Bronchial epithelial cell (primary cell): Measurements from ENCODE around the gene GPER1. TPM values are rescaled to one million over a fixed set of nuclear protein-coding genes. Genes with fewer than 3 reads are reported as not detected.
"Not testable (repeated sequence)": the region's sequence is repeated elsewhere in the genome, so short reads cannot be mapped to it uniquely, and the experiment has no call there.

ENCODE experiments used
- DNase-seq: peaks from one replicate; pipeline ENCODE4 v3.0.0-alpha.2; 2010; ENCODE audit warnings: low read depth
- FAIRE-seq: peaks from 2 replicates; lab custom pipeline; 2011; peaks lifted over from hg19 to GRCh38; lab: Jason Lieb, UNC
- H3K27me3 ChIP-seq: 2 replicates; pipeline ENCODE4 v1.5.1; 2011; ENCODE audit warnings: low read length; ENCODE audit not compliant: control insufficient read depth, insufficient read depth
- H3K36me3 ChIP-seq: 2 replicates; pipeline ENCODE4 v1.5.1; 2011; ENCODE audit warnings: low read length; ENCODE audit not compliant: control insufficient read depth, insufficient read depth
- H3K4me3 ChIP-seq: 2 replicates; pipeline ENCODE4 v1.5.1; 2011; ENCODE audit warnings: mild to moderate bottlenecking, low read depth, low read length, control low read depth
- total RNA-seq: library from RNA; depleted of rRNA; stranded (reverse); fragments of >200 nt; gene quantifications from 2 replicates; pipeline ENCODE4 v1.2.1, GENCODE V29; 2014
- TF ChIP-seq, protein P1 (sequence below): IDR thresholded peaks from 2 replicates; pipeline ENCODE4 v1.5.1; 2011; ENCODE audit warnings: mild to moderate bottlenecking, moderate library complexity, low read length, control low read depth, inconsistent platforms; ENCODE audit not compliant: insufficient read depth, severe bottlenecking

Gene GPER1
- total RNA-seq, 1 donor from 2014 or later, result under 0.01 TPM

DNA sequence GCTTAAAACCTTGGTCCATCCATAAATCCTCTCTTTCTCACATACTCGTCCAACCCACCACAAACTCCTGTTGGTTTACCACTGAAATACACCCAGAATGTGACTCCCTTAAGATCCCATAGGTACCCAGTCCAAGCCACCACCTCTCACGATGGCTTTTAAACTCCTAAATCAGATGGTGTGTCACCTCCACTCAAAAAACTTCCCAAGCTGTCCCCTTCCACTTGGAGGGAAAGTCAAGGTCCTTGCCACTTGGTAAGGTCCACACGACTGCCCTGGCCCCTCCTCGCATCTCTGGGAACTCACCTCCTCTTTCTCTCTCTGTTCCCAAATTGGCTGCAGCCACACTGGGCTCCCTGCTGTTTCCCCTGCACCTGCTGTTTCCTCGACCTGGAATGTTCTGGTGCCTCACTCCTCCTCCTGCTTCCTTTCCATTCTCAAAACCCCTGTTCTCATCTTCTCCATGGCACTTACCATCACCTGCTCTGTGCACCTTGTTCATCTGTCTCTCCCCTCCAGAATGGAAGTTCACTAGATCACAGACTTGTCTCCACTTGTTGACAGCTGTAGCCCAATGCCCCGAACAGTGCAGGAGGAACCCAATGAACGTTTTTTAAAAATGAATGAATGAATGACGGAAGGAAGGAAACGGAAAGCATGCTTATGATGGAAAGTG, 49.1 kb downstream of the GPER1 start:
- no peaks in the 10 kb centered on the region for H3K36me3 ChIP-seq
- H3K27me3 ChIP-seq, result no peaks in the 10 kb centered on the region
- DNase-seq (no peak), FAIRE-seq (no peak)
- H3K4me3 ChIP-seq, result peak overlapping the region; percentile 61
- TF ChIP-seq, protein P1, sequence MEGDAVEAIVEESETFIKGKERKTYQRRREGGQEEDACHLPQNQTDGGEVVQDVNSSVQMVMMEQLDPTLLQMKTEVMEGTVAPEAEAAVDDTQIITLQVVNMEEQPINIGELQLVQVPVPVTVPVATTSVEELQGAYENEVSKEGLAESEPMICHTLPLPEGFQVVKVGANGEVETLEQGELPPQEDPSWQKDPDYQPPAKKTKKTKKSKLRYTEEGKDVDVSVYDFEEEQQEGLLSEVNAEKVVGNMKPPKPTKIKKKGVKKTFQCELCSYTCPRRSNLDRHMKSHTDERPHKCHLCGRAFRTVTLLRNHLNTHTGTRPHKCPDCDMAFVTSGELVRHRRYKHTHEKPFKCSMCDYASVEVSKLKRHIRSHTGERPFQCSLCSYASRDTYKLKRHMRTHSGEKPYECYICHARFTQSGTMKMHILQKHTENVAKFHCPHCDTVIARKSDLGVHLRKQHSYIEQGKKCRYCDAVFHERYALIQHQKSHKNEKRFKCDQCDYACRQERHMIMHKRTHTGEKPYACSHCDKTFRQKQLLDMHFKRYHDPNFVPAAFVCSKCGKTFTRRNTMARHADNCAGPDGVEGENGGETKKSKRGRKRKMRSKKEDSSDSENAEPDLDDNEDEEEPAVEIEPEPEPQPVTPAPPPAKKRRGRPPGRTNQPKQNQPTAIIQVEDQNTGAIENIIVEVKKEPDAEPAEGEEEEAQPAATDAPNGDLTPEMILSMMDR, result no peak

DNA sequence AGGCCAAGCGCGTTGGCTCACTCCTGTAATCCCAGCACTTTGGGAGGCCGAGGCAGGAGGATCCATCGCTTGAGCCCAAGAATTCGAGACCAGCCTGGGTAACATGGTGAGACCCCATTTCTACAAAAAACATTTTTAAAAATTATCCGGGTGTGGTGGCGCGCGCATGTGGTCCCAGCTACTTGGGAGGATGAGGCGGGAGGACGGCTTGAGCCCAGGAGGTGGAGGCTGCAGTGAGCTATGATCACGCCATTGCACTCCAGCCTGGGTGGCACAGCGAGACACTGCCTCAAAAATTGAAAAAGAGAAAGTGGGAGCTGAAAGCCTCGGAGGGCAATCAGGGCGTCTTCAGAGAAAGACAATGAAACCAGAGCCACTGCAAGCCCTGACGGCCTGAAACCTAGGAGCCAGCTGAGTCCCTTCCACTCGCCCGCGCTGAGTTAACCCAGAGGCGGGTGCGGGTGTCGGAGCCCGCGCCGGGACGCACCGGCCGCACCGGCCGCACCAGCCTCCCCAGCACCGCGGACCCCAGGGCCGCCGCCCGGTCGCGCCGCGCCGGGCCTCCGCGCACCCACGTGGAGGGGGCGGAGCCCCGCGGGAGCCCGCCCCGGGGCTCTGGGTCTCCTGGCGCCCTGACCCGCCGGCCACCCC, 49.7 kb downstream of the GPER1 start:
- Histone ChIP-seq H3K36me3 (no peaks in the 10 kb centered on the region), H3K4me3 (peak overlapping the region; percentile 61), H3K27me3 (no peaks in the 10 kb centered on the region)
- TF ChIP-seq, protein P1, result no peak
- DNase-seq (no peak), FAIRE-seq (no peak)

DNA sequence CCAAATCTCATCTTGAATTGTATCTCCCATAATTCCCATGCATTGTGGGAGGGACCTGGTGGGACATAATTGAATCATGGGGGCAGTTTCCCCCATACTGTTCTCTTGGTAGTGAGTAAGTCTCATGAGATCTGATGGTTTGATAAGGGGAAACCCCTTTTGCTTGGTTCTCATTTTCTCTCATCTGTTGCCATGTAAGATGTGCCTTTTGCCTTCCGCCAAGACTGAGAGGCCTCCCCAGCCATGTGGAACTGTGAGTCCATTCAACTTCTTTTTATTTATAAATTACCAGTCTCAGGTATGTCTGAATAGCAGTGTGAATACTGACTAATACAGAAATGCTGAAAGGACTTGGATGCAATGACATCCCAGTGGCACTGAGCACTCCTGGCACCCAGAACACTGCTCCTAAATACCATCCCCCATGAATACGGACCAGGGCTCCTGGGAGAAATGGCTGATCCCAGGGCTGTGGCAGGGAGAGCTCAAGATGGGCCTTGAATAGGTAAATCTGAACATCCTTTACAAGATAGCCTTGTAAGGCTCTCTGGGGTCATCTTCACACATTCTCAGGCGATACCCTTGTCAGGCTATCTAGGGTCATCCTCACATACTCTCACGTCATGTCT, 52.7 kb downstream of the GPER1 start:
- no peak for DNase-seq
- Histone ChIP-seq H3K4me3 (no peak overlapping the region), H3K36me3 (no peaks in the 10 kb centered on the region), H3K27me3 (no peaks in the 10 kb centered on the region)
- TF ChIP-seq, protein P1, result no peak
- no peak for FAIRE-seq

DNA sequence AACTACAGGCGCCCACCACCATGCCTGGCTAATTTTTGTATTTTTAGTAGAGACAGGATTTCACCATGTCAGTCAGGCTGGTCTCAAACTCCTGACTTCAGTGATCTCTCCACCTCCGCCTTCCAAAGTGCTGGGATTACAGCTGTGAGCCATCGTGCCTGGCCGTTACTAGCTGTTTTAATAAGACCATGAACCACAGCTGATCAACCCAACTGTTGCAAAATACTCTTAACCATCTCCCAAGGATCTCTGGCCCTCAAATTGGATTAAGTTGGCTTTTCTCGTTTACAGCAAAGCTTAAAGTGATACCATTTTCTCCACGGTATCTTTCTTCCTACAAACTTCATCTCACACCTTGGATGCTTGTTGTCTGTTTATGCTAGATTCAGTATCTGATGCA, 53.7 kb downstream of the GPER1 start:
- Histone ChIP-seq H3K27me3 (no peaks in the 10 kb centered on the region), H3K4me3 (no peak overlapping the region), H3K36me3 (no peaks in the 10 kb centered on the region)
- FAIRE-seq (no peak), DNase-seq (no peak)
- TF ChIP-seq, protein P1, result no peak

DNA sequence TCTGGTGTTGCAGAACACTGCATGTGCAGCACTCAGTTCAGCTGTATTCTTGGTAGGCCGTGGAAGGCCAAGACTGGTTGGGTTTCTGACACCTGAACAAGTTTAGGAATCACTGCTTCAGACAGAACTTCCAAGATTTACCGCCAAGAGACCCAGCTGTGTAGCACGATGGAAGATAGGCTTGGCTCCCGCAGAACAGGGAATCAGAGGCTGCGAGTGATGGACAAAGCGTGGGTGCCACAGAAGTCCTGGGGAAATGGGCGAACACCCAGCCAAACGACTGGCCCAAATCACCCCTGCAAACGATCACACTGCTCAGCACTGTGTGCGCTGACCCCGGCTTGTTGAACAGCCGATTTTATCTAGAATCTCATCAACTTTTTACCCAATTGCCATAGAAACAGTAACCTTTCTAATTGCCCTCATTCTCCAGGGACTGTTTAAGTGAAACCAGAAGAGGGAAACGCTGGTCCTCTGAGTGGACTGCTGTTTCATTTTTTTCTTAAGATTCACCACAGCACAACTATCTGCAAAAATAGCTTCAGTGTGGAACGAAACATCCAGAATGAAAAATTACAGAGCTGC, 54.2 kb downstream of the GPER1 start:
- FAIRE-seq (no peak), DNase-seq (no peak)
- TF ChIP-seq, protein P1, result no peak
- Histone ChIP-seq H3K27me3 (no peaks in the 10 kb centered on the region), H3K4me3 (no peak overlapping the region), H3K36me3 (no peaks in the 10 kb centered on the region)

DNA sequence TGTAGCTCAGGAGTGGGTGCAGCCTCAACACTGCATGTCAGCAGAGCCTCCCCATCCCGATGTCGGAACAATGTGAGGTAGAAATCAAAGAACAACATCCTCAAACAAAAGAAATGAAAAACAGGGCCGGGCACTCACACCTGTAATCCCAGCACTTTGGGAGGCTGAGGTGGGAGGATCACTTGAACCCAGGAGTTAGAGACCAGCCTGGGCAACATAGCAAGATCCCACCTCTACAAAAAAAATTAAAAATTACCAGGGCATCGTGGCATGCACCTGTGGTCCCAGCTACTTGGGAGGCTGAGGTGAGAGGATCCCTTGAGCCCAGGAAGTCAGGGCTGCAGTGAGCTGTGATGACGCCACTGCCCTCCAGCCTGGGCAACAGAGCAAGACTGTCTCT, 55.1 kb downstream of the GPER1 start:
- DNase-seq, H3K4me3 ChIP-seq, FAIRE-seq, H3K36me3 ChIP-seq, H3K27me3 ChIP-seq: not testable (repeated sequence)
